HG02973 (cell line): Measurements from ENCODE around the gene CLEC20A.
A peak's percentile ranks its signal among the peaks of the same experiment; 100 is the strongest.
"Not testable (repeated sequence)": the region's sequence is repeated elsewhere in the genome, so short reads cannot be mapped to it uniquely, and the experiment has no call there.

ENCODE experiments used
- ATAC-seq: cut with Tn5 transposase; IDR thresholded peaks from one replicate; pipeline ENCODE4 v1.9.1; 2021; ENCODE audit warnings: moderate library complexity; ENCODE audit not compliant: unreplicated experiment

CLEC20A gene

DNA sequence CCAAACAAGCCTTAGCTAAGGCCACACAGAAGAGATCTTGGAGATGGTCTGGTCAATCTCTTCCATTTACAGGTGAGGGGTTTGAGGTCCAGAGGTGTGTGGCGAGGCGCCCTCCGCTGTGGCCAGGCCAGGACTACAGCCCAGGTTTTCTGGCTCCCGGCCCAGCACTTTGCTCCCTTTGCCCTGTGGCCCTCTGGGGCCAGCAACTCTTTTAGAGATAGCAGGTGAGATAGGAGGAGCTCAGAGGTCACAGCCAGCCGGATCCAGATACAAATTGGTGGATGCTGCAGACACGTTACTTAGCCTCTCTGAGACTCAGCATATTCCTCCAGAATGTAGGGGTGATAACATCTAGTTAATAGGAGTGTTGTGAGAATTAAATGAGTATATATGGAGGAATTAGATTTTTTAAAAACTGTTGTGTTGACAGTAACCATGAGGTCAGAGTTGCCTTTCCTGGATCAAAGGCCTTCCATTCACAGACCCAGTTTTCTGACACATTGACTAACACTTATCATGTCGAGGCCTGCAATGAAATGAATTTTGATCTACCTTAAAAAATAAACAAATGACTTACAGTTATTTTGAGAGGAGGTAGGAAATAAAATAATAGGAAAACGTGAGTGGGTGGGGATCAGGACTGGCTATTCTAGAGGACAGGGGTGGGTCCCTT, 32.7 kb upstream of the CLEC20A start:
- ATAC-seq = no peak

DNA sequence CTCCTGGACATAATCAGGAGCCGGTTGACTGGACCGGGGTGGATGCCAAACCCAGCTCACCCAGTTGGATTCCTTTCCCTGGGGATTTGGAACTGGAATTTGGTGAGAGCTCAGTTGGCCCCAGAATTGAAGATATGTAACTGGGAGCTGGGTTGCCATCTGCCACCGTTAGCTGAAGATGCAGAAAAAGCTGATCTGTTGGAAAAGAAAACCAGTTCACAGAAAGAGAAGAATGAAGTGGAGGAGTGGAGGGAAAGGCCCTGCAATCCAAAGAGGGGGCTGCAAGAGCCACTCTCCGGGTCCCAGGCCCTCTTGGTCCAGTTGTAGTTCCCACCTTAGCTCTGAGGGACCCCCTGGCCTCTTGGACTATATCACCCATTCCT, 32.2 kb upstream of the CLEC20A start:
- no peak for ATAC-seq

DNA sequence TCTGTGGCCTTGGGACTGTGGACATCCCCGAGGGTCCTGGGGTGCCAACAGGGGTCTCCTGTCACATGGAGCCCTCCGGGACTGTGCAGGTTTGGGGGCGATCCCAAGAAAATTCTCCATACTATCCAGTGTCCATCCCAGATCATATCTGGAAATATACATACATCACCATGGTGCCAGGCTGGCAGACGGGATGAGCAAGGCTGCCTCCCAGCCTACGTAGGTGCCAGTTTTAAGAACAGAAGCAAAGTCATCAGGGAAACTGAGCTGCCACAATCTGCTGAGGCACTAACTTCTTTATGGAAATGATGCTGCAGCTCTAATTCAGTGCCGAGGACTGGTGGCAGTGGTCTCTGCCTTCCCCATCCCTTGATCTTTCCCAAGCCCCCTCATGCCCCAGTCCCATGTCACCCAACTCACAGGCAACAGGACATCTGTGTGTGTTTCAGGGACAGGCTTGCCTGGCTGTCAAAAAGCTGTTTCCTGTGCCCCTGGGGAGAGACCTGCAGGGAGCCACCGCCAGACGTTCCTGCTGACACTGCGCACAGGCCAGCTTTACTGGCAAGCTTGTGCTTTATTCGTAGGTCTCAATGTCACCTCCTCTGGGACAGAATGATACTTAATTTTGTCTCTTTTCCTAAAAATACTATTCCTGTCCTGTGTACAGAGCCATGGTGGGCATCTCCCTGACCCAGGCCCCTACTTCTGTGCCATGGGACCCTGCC, 31.6 kb upstream of the CLEC20A start:
- no peak for ATAC-seq

DNA sequence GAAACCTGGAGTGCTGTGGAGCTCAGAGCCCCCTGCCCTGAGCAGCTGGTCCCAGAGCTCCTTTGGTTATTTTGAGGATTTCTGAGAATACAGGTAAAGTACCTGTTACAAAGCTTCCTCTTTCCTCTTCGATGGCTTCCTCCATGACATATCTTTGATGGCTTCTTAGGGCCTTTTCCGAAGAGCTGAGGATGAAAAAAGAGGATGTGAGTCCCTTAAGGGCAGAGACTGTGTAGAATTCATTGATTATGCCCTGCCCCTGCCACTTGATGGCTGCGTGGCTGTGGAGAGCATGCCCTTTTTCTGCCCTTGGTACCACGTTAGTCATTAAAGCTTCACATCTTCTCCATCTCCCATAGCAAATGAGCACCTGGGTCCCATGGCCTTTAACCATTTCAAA, 30.4 kb upstream of the CLEC20A start:
- no peak for ATAC-seq

DNA sequence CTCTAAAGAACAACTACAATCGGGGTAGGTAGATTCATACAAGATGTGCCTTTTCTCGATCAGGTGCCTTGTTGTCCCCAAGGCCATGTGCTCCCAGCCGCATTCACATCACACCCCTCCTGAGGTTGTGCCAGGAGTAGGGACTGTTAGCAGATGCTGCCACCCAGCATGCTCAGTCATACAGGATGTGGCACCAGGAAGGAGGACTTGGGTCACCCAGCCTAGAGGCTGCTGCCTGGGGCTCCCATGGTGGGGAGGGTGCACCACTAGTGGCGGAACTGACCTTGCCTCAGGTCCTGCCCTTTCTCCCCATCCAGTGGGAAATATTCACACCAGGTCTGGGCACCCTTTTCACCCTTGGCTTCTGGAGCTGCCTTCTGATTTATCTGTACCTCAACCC, 24.5 kb upstream of the CLEC20A start:
- no peak for ATAC-seq

DNA sequence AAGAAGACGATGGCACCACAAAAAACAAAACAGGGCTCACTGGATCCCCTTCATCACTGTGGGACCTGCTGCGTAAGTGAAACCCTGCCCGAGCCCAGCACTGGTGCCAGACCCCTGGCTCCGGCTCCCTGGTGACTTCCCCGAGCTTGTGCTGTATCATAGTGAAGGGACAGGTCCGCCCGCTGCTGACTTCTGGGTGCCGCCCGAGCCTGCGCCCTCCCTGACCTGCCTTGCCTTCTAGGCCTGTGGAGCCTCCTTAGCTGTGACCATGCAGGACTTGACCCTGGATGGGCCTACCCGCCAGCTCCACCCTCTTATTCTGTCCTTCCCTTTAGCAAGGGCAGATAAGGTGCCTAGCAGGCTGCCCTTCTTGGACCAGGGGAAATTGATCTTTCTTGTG, 24.0 kb upstream of the CLEC20A start:
- ATAC-seq = no peak

DNA sequence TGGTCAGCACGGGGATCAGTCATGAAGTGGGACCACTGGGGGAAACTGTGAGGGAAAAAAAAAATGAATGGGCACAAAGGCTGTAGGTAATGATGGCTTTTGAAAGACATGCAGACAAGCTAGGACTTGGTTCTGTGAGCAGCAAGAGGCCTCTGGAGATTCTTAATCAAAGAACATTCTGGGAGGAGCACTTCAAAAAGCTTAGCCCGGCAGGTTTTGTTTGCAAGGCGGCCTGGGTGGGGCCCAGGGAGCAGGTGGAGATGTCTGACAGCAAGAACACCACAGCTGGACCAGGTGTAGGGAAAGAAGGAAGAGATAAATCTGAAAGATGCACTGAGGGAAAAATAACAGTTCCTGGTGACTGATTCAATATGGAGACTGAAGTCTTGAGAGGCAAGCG, 22.1 kb upstream of the CLEC20A start:
- no peak for ATAC-seq

DNA sequence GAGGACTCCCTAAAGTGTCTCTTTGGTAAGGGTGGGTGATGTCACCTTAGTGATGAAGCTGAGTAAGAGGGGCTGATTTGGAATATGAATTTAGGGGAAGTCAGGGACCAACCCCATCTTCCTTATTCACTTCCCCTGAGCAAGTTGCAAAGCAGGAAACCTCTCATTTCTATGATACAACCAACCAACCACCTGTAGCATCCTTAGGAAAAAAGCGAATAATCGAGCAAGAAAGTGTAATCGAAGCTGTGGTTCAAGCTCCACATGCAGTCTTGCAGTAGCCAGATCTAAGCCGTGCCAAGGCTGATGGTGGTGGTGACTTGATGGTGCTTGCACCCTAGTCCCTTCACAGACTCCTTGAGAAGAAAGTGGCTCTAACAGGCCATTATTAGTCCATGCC, 19.3 kb upstream of the CLEC20A start:
- no peak for ATAC-seq

DNA sequence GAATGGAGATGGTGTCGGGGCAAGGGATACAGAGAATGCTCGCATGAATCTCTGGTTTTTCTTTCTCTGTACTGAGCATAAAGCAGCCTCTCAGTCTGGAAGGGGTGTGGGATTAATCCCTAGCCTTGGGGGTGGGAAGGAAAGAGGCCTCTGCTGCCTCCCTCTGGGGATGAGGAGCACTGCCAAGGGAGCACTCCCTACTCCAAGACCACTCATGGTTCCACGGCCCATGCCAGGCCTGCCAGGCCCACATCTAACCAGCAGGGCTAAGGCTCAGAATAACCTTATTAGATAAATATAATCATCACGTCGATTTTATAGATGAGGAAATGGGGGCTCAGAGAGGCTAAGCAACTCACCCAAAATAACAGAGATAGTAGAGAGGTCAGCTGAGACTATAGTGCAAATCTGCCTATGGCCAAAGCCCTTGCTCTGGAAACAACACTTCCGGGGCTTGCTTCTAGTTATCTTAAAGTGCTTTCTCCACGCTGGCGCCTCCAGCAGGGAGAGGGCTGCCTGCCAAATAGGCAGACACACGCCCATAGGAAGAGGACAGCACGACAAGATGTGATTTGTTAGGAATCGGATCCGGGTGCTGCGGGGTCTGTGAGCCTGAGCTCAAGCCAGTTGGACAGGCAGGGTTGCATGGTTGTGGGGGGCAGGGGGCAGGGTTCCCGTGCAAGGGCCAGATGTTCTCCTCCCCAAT, 16.7 kb upstream of the CLEC20A start:
- ATAC-seq = no peak

DNA sequence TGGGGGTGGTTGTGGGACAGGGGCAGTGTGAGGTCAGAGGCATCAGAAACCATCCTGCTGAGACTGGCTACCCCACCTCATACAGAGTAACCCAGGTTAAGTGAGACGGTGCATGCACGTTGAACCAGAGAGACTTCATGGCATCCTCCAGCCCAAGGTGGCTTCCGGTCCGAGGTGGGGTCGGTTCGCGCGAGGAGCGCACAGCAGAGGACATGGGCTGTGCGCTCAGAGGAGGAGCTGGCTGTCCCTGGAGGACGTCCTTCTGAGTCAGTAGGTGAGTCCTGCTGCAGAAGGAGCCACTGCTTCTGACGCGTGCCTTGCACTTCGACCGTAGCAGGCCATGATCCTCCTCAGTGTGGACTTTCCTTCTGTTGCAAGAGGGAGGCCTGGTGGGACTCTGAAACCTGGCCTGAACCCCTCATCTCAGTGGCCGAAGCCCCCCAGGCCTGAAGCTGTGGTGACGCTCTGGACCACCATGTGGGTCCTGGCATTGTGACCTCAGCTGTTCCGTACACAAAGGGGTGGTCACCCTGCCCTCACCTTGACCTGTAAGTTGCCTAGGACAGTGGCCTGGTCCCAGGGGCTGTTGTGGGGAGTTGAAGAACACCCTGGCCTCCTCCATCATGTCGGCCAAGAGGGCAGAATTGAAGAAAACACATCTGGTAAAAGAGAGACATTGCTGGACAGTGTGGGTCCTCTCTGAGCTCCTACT, 16.0 kb upstream of the CLEC20A start, which contains the start of gene TEX35:
Gene TEX35, plus strand, starts transcription at position 544 of the 712 bp plus-strand sequence. Its CDS starts 80 bp downstream, at position 624.
- ATAC-seq = no peak

DNA sequence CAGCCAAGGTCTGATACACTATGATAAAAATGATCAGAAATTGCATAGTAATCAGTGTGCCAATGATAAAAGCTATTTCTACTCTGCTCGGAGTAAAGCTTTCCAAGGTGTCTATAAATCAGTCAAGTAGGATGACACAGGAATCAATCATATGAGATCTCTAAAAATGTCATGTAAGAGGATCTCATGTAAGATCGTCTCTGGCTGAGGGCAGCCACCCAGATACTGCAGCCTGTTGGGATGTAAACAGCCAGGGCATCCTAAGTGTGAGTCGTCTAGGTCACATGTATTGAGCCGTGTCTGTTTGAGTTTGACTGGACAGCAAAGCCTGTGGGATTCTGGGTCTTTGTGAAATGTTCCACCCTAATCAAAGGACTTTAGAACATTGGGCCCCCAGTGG, 13.4 kb upstream of the CLEC20A start:
- ATAC-seq = no peak

DNA sequence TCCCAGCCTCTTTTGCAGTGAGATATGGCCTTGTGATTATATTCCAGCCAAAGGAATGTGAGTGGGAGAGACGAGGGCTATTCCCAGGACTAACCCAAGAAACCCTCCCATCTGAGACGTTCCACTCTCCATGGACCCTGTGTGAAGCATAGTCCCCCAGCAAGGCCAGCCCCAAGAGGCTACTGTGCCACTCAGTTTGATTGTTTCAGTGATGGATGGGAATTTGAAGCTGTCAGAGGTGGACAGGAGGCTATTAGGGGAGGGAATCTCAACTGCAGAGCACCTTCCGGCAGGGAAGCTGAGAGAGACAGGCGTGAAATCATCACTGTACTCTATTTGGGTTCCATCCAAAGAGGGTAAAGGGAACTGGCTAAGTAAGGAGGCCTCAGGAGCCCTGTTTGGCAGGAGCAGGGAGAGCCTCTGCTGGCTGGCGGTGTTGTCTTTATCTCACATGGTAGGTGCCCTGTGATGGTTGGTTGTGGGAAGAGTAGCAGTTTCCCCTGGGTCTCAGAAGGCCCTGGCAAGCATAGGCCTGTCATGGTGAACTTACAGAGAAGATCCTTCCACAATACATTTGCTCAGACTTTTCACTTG, 12.7 kb upstream of the CLEC20A start:
- no peak for ATAC-seq

DNA sequence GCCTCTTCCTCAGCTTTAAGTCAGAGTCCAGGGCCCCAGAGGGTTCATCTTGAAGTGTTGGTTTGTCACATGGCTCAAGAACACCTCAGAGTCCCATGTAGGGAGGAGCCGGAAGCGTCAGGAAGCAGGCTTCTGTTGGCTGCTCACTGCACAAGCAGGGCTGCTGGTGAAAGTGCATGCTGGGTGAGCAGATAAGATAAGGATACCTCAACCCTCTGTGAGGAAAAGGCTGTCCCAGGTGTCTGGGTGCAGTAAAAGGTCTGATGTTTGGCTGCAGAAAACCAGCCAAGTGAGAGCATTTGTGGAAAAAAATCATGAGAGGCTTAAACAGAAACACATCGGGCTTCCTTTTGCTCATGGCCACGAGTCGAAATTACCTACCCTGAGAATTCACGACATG, 9.9 kb upstream of the CLEC20A start:
- no peak for ATAC-seq

DNA sequence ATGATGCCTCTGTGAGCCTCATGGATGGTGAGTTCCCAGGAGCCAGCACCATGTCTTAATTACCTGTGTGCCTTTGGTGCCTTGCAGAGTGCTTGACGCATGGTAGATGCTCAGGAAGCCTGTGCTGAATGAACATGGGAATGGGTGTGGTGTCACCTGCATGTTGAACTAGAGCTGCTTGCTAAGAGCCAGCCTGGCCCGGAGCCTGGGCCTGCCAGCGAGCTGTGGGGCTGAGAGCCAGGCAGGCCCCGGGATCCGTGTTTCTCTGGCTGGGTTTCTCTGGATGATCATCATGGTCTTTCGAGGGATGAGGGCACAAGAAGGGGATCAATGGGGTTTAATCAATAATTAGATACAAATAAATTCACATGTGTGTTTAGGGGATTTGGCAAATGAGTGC, 9.4 kb upstream of the CLEC20A start:
- no peak for ATAC-seq

DNA sequence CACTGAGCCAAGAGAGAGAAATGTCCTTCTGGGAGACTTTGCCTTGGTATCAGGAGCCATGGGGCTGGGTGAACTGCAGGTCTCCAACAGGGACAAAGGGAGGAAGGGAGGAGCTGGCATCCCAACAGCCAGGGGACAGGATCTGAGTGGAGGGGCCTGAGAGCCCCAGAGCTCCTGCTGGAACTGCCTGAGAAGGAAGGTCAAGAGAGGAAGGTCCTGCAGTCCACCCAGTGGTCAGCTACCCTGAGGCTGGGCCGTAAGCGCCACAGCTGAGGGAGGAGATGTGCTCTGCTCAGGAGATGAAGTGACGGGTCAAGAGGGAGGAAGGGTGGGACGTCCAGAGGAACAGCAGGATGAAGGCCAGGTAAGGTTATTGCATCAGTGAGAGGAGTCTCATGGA, 7.5 kb upstream of the CLEC20A start:
- ATAC-seq = no peak

DNA sequence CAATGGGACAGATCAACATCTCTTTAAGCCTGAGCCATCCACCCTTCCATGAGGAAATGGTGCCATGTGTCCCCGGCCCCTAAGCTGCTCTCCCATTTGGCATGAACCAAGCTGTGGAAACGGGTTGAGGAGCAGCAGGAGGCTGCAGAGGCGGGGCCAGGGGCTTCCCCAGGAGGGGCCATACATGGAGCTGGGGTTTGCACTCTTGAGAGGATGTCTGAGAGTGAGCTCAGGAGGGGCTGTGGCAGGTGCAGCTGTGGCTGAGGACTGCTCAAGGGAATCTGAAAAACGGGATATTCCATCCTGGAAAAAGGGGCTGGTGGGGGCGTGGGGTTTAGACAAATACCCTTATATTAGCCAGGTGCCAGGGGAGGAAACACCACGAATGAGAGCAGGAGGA, 7.1 kb upstream of the CLEC20A start:
- no peak for ATAC-seq

DNA sequence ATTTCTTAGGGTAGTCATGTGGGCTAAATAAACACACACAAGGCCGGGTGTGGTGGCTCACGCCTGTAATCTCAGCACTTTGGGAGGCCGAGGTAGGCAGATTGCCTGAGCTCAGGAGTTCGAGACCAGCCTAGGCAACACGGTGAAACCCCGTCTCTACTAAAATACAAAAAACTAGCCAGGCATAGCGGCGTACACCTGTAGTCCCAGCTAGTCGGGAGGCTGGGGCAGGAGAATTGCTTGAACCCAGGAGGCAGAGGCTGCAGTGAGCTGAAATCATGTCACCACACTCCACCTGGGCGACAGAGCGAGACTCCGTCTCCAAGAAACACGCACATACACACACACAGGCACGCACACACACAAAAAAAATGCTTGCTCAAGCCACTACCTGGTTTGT, 6.6 kb upstream of the CLEC20A start:
- ATAC-seq = not testable (repeated sequence)

DNA sequence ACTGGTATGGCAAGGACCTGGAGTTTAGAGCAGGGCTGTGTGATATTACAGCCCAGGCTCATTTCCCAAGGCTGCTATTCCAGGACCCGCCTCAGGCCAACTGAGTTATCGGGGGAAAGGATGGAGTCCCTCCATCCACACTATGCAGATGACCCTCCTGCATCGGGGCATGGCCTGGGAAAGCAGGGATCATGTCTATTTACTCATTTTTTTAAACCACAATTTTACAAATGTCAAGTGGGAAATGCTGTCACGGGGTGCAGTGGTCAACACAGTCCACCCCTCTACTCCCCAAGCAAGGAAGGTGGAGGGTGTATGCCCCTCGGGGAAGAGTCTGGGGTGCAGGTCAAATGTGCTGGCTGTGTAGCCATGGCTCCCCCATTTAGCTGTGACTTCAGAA, 6.1 kb upstream of the CLEC20A start:
- no peak for ATAC-seq

DNA sequence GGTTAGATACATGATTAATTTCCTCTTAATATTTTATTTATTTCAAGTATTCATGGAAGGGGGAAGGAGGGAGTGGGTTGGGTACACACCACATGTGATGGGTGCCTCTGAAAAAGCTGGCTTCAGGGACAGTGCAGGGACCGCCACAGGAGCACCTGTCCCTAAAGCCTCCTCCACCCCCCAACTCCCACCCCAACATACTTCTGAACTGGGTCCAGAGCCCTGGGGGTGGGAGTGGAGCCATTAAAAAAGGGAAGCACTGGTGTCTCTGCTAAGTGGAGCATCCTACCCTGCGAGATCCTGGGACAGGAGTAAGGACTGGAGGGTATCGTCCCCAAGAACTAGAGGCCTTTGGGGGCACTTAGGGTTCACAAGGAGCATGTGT, 5.6 kb upstream of the CLEC20A start:
- ATAC-seq = no peak

DNA sequence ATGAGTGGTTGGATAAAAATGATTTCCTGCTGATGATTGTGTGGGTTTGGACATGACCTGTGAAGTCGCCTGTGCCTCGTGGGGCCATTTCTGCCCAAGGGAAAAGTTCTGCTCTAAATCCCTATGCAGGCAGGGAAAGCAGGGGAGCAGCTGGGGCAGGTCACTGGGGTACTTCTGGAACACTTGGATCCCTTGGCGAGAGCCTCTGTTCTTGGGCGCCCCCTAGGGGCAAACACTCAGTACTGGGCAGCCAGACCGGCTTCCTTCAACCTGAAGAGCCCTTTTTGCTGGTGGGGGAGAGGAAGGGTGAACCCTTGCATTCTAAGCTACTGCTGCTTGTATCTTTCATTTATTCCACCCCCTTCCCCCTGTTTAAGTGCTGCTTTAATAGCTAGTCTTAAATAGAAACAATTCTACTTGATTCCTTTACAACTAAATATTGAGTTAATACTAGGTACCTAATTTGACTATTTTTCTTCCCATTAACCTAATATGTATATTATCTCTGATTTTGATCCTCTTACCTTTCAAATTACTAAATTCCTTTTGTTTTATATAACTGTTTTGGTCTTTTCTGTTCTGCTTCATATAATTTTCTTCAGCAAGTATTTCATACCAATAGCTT, 5.1 kb upstream of the CLEC20A start:
- peak; percentile 92 for ATAC-seq
